K562 (cell line): ENCODE measurements around the gene CADPS2.

ENCODE experiments used
- BHLHE40 ChIP-seq: IDR thresholded peaks from 2 replicates; pipeline ENCODE4 v1.6.1; 2011; ENCODE audit warnings: low read length, improper control_type of control experiment
- DACH1 ChIP-seq: fragments of 450-650 bp; IDR thresholded peaks from 2 replicates; pipeline ENCODE4 v1.6.1; 2018; ENCODE audit not compliant: partially characterized antibody
- DNMT1 ChIP-seq: fragments of 450-650 bp; IDR thresholded peaks from 2 replicates; pipeline ENCODE4 v1.6.1; 2016; ENCODE audit warnings: antibody characterized with exemption, mild to moderate bottlenecking
- EHMT2 ChIP-seq: fragments of 450-650 bp; IDR thresholded peaks from 2 replicates; pipeline ENCODE4 v1.6.1; 2018; ENCODE audit warnings: antibody characterized with exemption
- FOXK2 ChIP-seq, 2 experiments: fragments of 450-650 bp; IDR thresholded peaks in 1 of 2; conservative IDR thresholded peaks in 1 of 2; 2 replicates each; pipeline ENCODE4 v1.6.1; 2016; ENCODE audit warnings: low read depth in 2 of 2, mild to moderate bottlenecking in 1 of 2
- MAX ChIP-seq: sonication (generic); formaldehyde crosslinking; IDR thresholded peaks from 2 replicates; pipeline ENCODE4 v1.9.0; 2022; ENCODE audit warnings: mild to moderate bottlenecking, missing genetic modification reagents
- PHF8 ChIP-seq: fragments of 200-600 bp; sonication (generic); IDR thresholded peaks from 2 replicates; pipeline ENCODE4 v1.6.1; 2012; ENCODE audit warnings: mixed run types, mild to moderate bottlenecking, inconsistent platforms, low read length, moderate library complexity, borderline replicate concordance
- XRCC3 ChIP-seq: fragments of 450-650 bp; IDR thresholded peaks from 2 replicates; pipeline ENCODE4 v1.6.1; 2017; ENCODE audit warnings: mild to moderate bottlenecking, moderate library complexity
- ZNF668 ChIP-seq: fragments of 250-450 bp; sonication (Bioruptor Pico); IDR thresholded peaks from 2 replicates; pipeline ENCODE4 v1.8.0; 2022; ENCODE audit warnings: mild to moderate bottlenecking, inconsistent platforms
- TF ChIP-seq, protein P1 (sequence below), 3 experiments: IDR thresholded peaks in 2 of 3; conservative IDR thresholded peaks in 1 of 3; 2 replicates each; pipeline ENCODE4 v1.5.1; 2011 to 2012; ENCODE audit warnings: low read length in 3 of 3, mild to moderate bottlenecking in 3 of 3, control low read depth in 2 of 3, improper control_type of control experiment in 1 of 3, inconsistent platforms in 1 of 3, low read depth in 1 of 3, mixed read lengths in 1 of 3, moderate library complexity in 1 of 3; ENCODE audit not compliant: insufficient read depth in 2 of 3

GRCh38 chr7:122638459-122638858, 247.8 kb downstream of the CADPS2 start:
- TF ChIP-seq, protein P1, sequence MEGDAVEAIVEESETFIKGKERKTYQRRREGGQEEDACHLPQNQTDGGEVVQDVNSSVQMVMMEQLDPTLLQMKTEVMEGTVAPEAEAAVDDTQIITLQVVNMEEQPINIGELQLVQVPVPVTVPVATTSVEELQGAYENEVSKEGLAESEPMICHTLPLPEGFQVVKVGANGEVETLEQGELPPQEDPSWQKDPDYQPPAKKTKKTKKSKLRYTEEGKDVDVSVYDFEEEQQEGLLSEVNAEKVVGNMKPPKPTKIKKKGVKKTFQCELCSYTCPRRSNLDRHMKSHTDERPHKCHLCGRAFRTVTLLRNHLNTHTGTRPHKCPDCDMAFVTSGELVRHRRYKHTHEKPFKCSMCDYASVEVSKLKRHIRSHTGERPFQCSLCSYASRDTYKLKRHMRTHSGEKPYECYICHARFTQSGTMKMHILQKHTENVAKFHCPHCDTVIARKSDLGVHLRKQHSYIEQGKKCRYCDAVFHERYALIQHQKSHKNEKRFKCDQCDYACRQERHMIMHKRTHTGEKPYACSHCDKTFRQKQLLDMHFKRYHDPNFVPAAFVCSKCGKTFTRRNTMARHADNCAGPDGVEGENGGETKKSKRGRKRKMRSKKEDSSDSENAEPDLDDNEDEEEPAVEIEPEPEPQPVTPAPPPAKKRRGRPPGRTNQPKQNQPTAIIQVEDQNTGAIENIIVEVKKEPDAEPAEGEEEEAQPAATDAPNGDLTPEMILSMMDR (IDR thresholded peaks at IDR 0.05 in 2 of 3, conservative IDR thresholded peaks at IDR 0.05 in 1 of 3; ENCODE audit: insufficient read depth in 2 of 3, low read depth in 1 of 3, low read length in 3 of 3), result no peak
- TF ChIP-seq DACH1 (no peak), MAX (CRISPR knock-in tag) (no peak), EHMT2 (no peak), FOXK2 (conservative IDR thresholded peaks at IDR 0.05 in 1 of 2, IDR thresholded peaks at IDR 0.05 in 1 of 2; ENCODE audit: low read depth in 2 of 2) (no peak), ZNF668 (CRISPR knock-in tag) (no peak), DNMT1 (no peak), XRCC3 (no peak), PHF8 (no peak), BHLHE40 (no peak)
